Left renal pelvis (tissue), 4 donors: ENCODE measurements around the gene ITPRIP. TPM values are rescaled to one million over a fixed set of nuclear protein-coding genes. Genes with fewer than 3 reads are reported as not detected.
A peak's percentile ranks its signal among the peaks of the same experiment; 100 is the strongest.

Experiments used
- DNase-seq, 4 donors: peaks; one replicate each; pipeline ENCODE4 v3.0.0-alpha.2; 2013; ENCODE audit warnings: low read depth in 4 of 4, low spot score in 3 of 4
- polyA plus RNA-seq, 4 donors: library from polyadenylated mRNA; unstranded; fragments of 120-200 nt; gene quantifications; one replicate each; pipeline ENCODE4 v1.2.1, GENCODE V29; 2013; ENCODE audit not compliant: insufficient read length in 4 of 4

The ITPRIP gene
- polyA plus RNA-seq, 4 donors, result 9.4 to 25.6 (median 11.1) TPM

GRCh38 chr10:104327745-104328645, 10.3 kb downstream of the ITPRIP start:
- peak in 1 of 4 donors; percentile 39 for DNase-seq

DNA sequence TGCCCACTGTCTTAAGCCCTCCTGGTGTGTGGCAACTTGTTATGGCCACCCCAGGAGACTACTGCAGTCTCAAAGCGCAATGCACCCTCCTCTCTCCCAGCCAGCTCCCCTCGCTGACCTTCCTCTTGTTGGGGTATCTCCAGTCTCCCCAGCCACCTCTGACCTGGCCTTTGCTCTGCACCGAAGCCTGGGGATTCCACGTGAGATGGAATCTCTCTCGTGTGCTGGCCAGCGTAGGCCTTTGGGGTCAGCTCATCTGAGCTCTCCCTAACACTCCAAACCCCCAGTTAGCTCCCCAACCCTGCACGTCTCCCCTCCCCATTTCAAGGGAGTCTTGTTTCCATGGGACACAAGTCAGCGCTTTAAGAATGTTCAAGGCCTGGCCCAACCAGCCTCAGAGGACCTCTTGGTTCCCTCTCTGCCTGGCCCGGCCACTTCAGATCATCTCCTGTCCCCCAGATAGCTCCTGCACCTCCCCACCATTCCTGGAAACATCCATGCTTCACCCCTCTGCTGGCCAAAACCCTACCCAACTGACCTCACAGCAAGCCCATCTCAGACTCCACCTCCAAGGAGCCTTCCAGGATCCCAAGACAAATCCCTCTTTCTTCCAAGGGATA, 11.2 kb downstream of the ITPRIP start:
- DNase-seq, result no peak

DNA sequence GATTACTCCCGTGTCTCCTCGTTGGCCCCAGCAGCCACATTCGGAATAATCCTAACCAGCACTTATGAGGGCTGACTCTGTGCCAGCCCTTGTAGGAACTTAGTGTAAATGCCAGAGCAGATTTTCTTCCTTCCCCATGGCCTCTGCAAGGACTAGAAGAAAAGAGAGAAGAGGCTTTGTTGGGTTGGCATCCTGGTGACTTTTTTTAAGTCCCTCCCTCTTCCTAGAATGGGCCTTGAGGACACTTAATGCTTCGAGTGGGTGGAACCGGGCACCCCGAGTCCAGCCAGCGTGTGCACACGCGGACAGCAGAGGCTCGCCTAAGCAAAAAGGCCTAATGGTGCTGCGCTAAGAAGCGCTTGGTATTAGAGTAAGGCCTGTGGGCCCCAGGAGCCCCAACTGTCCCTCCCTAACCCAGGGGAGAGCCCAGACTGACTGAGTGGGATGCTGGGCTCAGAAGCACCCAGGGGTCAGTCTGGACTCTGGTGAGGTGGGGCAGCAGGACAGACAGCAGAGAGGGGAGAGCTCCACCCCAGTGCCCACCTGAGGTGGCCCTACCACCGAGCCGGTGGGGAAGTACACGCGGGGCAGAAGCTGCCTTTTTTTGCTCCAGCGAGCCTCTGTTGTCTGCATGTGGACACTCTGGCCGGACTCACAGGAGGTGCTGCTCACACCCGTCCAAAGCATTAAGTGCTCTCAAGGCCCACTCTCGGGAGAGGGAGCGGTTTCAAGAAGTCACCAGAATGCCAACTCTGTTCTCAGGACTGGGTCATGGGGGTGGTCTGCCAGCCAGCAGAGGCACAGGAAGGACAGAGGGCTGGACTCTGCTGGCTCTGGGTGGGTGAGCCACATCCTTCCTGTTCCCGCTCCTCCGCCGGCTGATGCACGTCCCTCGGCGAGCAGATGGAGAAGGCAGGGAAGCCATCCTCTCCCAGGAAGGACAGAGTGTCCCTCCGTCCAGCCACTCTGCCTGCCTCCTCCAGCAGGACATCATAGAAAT, 12.5 kb downstream of the ITPRIP start:
- no peak for DNase-seq

DNA sequence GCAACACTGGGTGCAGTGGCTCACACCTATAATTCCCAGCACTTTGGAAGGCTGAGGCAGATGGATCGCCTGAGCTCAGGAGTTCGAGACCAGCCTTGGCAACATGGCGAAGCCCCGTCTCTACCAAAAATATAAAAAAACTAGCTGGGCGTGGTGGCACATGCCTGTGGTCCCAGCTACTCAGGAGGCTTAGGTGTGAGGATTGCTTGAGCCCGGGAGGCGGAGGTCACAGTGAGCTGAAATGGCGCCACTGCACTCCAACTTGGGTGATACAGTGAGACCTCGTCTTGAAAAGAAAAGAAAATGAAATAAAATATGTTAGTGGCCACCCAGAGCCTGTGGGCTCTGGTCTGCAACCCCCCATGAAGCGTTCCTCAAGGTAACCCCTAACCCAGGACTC, 13.3 kb downstream of the ITPRIP start:
- no peak for DNase-seq

- DNase-seq, result no peak
Measured at GRCh38 chr10:104324221-104324686, 14.0 kb downstream of the ITPRIP start.

DNA sequence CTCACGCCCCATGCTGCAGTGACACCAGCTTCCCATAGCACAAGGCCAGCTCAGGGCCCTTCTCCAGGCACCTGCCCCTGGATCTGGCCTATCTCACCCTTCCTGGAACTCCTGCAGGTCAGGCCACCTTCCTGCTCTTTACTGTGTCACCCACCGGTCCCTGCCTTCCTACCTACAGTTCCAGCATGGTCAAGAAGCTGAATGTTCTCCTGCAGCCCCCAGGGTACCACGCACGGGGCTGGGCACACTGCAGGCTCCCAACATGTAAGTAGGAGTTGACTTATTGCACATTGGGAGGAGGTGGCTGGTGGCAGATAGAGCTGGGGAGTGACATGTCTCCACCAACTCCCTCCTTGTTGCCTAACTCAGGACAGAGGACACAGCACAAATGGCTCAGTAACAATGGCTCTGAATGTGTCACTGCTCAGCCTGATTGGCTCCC, 14.5 kb downstream of the ITPRIP start:
- no peak for DNase-seq

DNA sequence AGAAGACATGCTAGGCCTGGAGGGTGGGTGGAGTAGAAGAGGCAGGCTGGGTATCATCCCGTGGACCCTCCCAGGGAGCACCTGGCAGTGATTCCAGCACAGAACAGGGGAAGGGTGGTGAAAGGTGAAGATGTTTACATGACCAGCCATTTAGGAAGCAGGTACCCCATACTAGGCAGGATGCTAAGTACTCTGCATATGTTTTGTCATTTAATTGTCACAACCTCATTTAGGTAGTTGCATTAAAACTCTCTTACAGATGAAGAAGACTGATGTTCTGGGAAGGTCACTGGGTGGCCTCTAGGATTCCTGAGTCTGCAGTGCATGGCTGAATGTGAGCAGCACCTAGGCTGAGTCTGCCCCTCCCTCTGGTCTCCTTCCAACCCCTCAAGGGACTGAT, 15.2 kb downstream of the ITPRIP start:
- no peak for DNase-seq

DNA sequence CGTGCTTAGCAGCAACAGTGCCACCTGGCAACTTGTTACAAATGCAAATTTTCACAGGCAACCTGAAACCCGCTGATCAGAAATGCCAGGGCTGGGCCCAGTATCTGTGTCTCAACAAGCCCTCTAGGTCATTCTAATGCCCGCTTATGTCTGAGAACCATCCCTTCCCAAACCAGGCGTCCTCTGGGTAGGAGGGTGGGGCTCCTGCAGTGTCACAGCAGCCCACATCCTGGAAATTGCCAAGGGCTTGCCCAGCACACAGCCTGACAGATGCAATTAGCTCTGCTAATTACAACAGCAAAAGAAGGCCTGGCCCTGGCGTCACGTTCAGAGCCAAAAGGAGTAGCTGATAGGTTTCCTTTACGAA, 15.9 kb downstream of the ITPRIP start:
- DNase-seq, result no peak

- DNase-seq, result no peak
Measured at GRCh38 chr10:104321725-104322415, 16.4 kb downstream of the ITPRIP start.

DNA sequence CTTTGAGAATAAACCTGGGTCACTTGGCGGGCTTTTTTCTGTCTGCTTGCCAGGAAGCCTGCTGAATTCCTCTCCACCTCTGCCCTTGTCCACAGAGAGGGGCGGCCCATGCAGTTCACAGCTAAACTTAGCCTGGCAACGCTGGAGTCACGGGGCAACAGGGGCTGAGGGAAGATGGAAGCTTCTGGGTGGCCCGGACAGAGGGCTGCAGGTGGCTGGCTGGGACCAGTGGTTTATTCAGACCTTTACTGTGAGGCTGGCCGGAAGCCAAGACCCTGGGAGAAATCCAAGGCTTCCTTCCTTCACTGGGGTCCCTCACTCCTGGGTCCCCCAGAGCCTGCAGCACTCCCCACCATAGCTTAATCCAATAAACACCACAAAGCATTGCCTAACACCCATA, 17.0 kb downstream of the ITPRIP start:
- DNase-seq, result no peak

DNA sequence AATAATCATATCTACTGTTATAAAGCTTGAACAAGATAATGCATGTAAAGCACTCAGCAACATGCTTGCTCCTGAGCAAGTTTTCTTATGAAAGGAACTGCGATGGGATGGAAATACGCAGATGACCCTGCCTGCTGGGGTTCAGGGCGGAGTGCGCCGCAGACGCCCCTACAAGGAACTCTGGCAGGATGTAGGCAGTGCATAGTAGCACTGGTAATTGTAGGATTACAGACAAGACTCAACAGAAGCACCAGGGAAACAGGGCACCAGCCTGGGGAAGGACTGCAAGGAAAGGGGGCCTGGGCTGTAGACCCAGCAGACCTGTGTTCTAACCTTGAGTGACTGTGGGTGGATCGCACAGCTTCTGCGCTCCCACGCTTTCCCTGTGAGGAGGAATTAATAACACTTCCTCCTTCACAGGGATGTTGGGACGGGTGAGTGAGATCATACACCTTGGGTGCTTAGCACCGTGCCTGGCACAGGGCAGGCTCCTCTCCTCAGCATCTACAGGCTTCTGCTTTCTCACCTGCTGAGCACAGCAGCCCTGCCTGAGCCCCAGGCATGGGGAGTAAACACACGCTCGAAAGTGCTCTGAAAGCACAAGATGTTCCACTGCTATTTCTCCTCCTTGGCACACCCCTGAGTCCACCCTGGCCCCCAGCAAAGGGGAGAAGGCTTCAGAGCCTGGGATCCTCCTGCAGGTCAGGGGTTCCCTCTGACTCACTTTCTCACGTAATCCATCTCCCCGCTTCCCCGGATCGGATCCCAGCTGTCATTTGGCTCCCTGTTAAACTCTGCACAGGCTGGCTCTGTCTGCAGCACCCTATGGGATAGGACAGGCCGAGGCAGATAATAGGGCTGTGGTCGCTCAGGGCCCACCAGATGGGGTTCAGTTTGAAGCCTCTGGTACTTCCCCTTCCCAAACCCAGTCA, 19.2 kb downstream of the ITPRIP start:
- DNase-seq, result no peak

DNA sequence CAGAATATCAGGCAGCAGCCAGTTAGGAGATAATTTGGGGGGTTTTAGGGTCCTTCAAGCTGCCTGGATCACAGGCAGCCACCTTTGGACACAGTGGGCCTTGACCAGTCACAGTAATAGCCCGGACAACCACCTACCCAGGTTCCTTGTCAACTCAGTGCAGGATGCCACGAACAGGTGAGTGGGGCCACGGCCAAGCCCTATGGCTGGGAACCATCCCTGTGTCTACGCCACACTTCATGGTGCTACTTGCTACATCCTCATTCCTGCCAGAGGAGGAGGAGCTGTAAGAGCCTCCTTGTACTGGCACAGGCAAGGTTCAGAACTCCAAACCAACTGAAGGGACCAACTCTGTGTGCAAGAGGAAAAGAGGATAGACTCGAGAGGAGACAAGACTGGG, 19.9 kb downstream of the ITPRIP start:
- no peak for DNase-seq

DNA sequence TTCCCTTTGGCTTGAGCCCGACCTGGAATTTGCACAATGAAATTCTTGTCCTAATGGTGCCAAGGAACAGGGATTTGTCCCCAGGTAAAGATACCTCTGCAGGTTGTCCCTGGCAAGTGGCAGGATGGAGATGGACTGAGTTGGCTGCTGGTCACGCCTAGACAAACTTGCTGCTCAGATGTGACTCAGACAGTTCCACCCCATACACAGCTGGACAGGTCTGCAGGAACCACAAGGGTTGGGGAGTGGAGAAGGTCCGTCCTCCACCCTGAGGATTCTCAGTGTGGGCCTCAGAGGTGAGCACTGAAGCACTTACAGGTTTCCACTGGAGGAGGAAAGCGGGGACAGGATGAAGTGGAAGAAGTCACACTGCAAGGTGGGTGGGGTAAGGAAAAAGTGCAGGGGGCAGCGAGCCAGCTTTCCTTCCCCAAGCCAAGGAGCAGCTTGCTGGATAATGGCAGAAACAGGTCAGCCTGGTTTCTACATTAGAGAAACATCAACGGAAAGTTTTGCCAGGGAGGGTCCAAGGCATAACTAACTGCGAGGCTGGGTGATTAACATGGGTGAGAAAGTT, 20.5 kb downstream of the ITPRIP start:
- no peak for DNase-seq

DNA sequence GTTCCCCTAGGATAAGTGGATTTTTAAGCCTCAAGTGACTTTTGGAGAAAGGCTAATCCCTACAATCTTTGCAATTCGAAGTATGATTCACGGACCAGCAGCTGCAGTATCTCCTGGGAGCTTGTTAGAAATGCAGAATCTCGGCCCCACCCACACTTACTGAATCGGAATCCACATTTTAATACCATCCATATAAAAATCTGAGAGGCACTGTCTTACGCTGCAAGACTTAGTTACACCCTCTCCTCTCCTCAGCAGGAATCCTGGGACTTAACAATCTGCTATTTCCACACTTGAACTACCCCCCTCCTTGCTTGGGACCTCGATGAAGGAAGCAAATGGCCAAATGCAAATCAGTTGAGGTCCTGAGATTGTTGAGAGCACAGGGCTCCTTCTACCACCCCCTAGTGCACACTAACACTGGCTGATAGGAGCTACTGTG, 21.0 kb downstream of the ITPRIP start:
- no peak for DNase-seq

GRCh38 chr10:104316321-104317099, 21.8 kb downstream of the ITPRIP start:
- no peak for DNase-seq

- DNase-seq, result no peak
Measured at GRCh38 chr10:104315486-104315921, 22.8 kb downstream of the ITPRIP start.

- DNase-seq, result no peak
Measured at GRCh38 chr10:104314591-104315485, 23.4 kb downstream of the ITPRIP start.
